H9 (cell line): ENCODE data around the gene ARID5A. TPM values are rescaled to one million over a fixed set of nuclear protein-coding genes. Genes with fewer than 3 reads are reported as not detected.

Experiments
- DNase-seq: peaks from one replicate; pipeline ENCODE4 v3.0.0-alpha.2; 2017
- H2AFZ ChIP-seq: one replicate; pipeline ENCODE4 v1.6.1; 2013; ENCODE audit warnings: mild to moderate bottlenecking, low read length, control low read depth, moderate library complexity
- H2AK5ac ChIP-seq: 2 replicates; pipeline ENCODE4 v1.6.1; 2013; ENCODE audit warnings: low read length, control low read depth, mixed read lengths; ENCODE audit not compliant: insufficient read length
- H2BK120ac ChIP-seq: one replicate; pipeline ENCODE4 v1.6.1; 2013; ENCODE audit warnings: low read depth, mild to moderate bottlenecking, low read length, control low read depth, inconsistent platforms; ENCODE audit not compliant: poor library complexity, severe bottlenecking
- H2BK12ac ChIP-seq: 2 replicates; pipeline ENCODE4 v1.6.1; 2013; ENCODE audit warnings: low read length, control low read depth, mixed read lengths, low read depth; ENCODE audit not compliant: insufficient read length
- H2BK15ac ChIP-seq: 2 replicates; pipeline ENCODE4 v1.6.1; 2013; ENCODE audit warnings: low read depth, low read length, control low read depth
- H2BK20ac ChIP-seq: one replicate; pipeline ENCODE4 v1.6.1; 2013; ENCODE audit warnings: low read depth, mild to moderate bottlenecking, low read length, control low read depth, inconsistent platforms; ENCODE audit not compliant: poor library complexity, severe bottlenecking
- H2BK5ac ChIP-seq: 2 replicates; pipeline ENCODE4 v1.6.1; 2013; ENCODE audit warnings: low read length, control low read depth, mixed read lengths; ENCODE audit not compliant: insufficient read length
- H3K14ac ChIP-seq: 2 replicates; pipeline ENCODE4 v1.6.1; 2013; ENCODE audit warnings: low read length, control low read depth; ENCODE audit not compliant: insufficient read depth
- H3K18ac ChIP-seq: 2 replicates; pipeline ENCODE4 v1.6.1; 2013; ENCODE audit warnings: low read depth, mild to moderate bottlenecking, mixed read lengths, low read length, control low read depth; ENCODE audit not compliant: insufficient read length
- H3K23ac ChIP-seq: 2 replicates; pipeline ENCODE4 v1.6.1; 2013; ENCODE audit warnings: low read length, control low read depth, mixed read lengths, low read depth; ENCODE audit not compliant: insufficient read length
- H3K23me2 ChIP-seq: 2 replicates; pipeline ENCODE4 v1.6.1; 2013; ENCODE audit warnings: low read depth, mild to moderate bottlenecking, mixed read lengths, low read length, control low read depth; ENCODE audit not compliant: insufficient read length, poor library complexity, severe bottlenecking
- H3K27ac ChIP-seq: 2 replicates; pipeline ENCODE4 v1.5.1; 2013; ENCODE audit warnings: low read length, control low read depth, mixed read lengths, low read depth; ENCODE audit not compliant: insufficient read length
- H3K27me3 ChIP-seq: 2 replicates; pipeline ENCODE4 v1.6.1; 2013; ENCODE audit warnings: low read length, control low read depth, inconsistent platforms; ENCODE audit not compliant: insufficient read depth
- H3K4ac ChIP-seq: 2 replicates; pipeline ENCODE4 v1.6.1; 2013; ENCODE audit warnings: low read depth, mild to moderate bottlenecking, control low read depth, inconsistent platforms, low read length, moderate library complexity
- H3K4me1 ChIP-seq: 2 replicates; pipeline ENCODE4 v1.6.1; 2013; ENCODE audit warnings: low read length, control low read depth, inconsistent platforms; ENCODE audit not compliant: insufficient read depth
- H3K4me2 ChIP-seq: 2 replicates; pipeline ENCODE4 v1.6.1; 2013; ENCODE audit warnings: low read length, control low read depth, mixed read lengths; ENCODE audit not compliant: insufficient read length, insufficient read depth
- H3K56ac ChIP-seq: 2 replicates; pipeline ENCODE4 v1.6.1; 2013; ENCODE audit warnings: low read depth, mild to moderate bottlenecking, mixed read lengths, low read length, control low read depth; ENCODE audit not compliant: insufficient read length
- H3K79me1 ChIP-seq: 2 replicates; pipeline ENCODE4 v1.6.1; 2013; ENCODE audit warnings: low read depth, mild to moderate bottlenecking, moderate library complexity, low read length, control low read depth, inconsistent platforms; ENCODE audit not compliant: insufficient read depth, poor library complexity, severe bottlenecking
- H3K79me2 ChIP-seq: 2 replicates; pipeline ENCODE4 v1.6.1; 2013; ENCODE audit warnings: low read length, control low read depth, inconsistent platforms; ENCODE audit not compliant: insufficient read depth
- H3K9ac ChIP-seq: 2 replicates; pipeline ENCODE4 v1.6.1; 2013; ENCODE audit warnings: low read length, control low read depth, mixed read lengths; ENCODE audit not compliant: insufficient read length; ENCODE audit errors: extremely low read depth
- H3K9me3 ChIP-seq: one replicate; pipeline ENCODE4 v1.6.1; 2013; ENCODE audit warnings: low read depth, low read length, inconsistent platforms; ENCODE audit not compliant: control insufficient read depth
- H3T11ph ChIP-seq: one replicate; pipeline ENCODE4 v1.6.1; 2013; ENCODE audit warnings: mild to moderate bottlenecking, low read length, control low read depth, inconsistent platforms
- H4K20me1 ChIP-seq: one replicate; pipeline ENCODE4 v1.6.1; 2013; ENCODE audit not compliant: control insufficient read depth, insufficient read length, insufficient read depth
- H4K5ac ChIP-seq: 2 replicates; pipeline ENCODE4 v1.6.1; 2013; ENCODE audit warnings: low read depth, mild to moderate bottlenecking, mixed read lengths, low read length, control low read depth; ENCODE audit not compliant: insufficient read length
- H4K8ac ChIP-seq: replicated peaks from 2 replicates; pipeline ENCODE4 v1.6.1; 2013; ENCODE audit warnings: low read length, control low read depth, mixed read lengths, low read depth; ENCODE audit not compliant: insufficient read length
- H4K91ac ChIP-seq: 2 replicates; pipeline ENCODE4 v1.6.1; 2013; ENCODE audit warnings: low read depth, mild to moderate bottlenecking, moderate library complexity, mixed read lengths, low read length, control low read depth; ENCODE audit not compliant: insufficient read length
- H3K27ac Mint-ChIP-seq, 3 experiments: 2 replicates in 2 of 3; 3 replicates in 1 of 3; pipeline ENCODE4 v1.8.0; 2020 to 2021; ENCODE audit warnings: mixed read lengths in 3 of 3, mild to moderate bottlenecking in 1 of 3, moderate library complexity in 1 of 3
- H3K27me3 Mint-ChIP-seq: 2 replicates; pipeline ENCODE4 v1.8.0; 2021; ENCODE audit warnings: low read depth, mild to moderate bottlenecking, moderate library complexity, mixed read lengths
- H3K36me3 Mint-ChIP-seq, 3 experiments: 2 replicates in 2 of 3; 3 replicates in 1 of 3; pipeline ENCODE4 v1.8.0; 2020 to 2021; ENCODE audit warnings: low read depth in 3 of 3, mixed read lengths in 3 of 3; ENCODE audit not compliant: insufficient read depth in 1 of 3
- H3K4me1 Mint-ChIP-seq, 2 experiments: 2 replicates each; pipeline ENCODE4 v1.8.0; 2020; ENCODE audit warnings: mixed read lengths in 2 of 2
- H3K4me3 Mint-ChIP-seq, 2 experiments: 2 replicates in 1 of 2; 3 replicates in 1 of 2; pipeline ENCODE4 v1.8.0; 2020 to 2021; ENCODE audit warnings: mild to moderate bottlenecking in 2 of 2, mixed read lengths in 2 of 2, moderate library complexity in 1 of 2
- H3K9me3 Mint-ChIP-seq, 2 experiments: 2 replicates in 1 of 2; 3 replicates in 1 of 2; pipeline ENCODE4 v1.8.0; 2020; ENCODE audit warnings: mild to moderate bottlenecking in 2 of 2, mixed read lengths in 2 of 2, moderate library complexity in 1 of 2
- CTCF ChIP-seq: fragments of 200-600 bp; sonication (generic); conservative IDR thresholded peaks from 3 replicates; pipeline ENCODE4 v1.8.0; 2021; ENCODE audit warnings: antibody characterized with exemption, mild to moderate bottlenecking
- WGBS: extraction: QIAGEN DNeasy Blood & Tissue Kit; methylation state at CpG from one replicate; pipeline ENCODE4 v1.1.7; 2013; ENCODE audit warnings: missing lambda C conversion rate, low lambda C conversion rate, mixed read lengths; ENCODE audit not compliant: insufficient read length; ENCODE audit errors: extremely low coverage; 5-methylcytosine and 5-hydroxymethylcytosine counted together
- total RNA-seq: library from RNA; stranded (reverse); gene quantifications from 2 replicates; pipeline ENCODE4 v1.2.1, GENCODE V29; 2021

The ARID5A gene
- total RNA-seq, 1 experiment from 2014 or later, result 4.5 TPM

DNA sequence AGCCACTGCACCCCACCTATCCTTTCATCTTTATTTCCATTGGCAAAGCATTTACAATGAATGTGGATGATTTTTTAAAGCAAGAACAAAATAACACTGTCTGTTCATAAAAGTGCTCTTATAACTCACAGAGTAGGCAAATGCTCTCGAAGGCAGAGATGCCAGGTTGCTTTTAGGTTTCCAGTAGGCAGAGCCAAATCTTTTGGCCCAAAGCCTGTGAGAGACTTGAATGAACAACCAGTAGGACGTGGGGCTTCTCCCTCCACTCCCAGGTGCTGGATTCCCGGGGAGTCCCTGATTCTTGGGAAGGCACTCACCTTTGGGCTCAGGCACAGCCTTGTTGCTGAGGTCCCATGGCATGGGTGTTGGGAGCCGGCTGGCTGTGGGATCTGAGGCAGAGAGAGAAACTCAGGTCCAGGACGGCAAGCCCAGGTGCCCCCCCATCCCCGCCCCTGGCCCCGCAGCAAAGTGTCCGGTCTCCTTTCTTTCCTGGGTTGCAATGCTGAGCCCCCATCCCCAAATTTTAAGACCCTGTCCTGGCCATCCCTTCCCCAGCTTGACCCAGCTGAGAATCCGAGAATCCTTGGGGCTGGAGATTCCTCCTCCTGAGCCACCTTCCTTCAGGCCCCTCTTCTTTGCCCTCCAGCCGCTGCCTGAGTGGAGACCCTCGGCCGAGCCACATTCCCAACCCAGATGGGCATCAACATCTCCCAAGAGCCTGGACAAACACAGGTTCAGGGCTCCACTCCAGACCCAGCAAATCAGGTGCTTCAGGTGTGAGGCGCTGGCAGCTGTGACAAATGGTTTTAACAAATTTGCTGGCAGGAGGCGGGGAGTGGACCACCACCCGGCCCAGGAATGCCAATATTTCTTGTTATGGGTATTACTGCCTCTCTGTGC lies 37.2 kb upstream of the ARID5A start:
- DNase-seq, result no peak
- Histone ChIP-seq H3K9ac (no peak overlapping the region), H3K4me2 (no peak overlapping the region), H3K4me1 (no peaks in the 10 kb centered on the region), H3K18ac (no peak overlapping the region), H3K27me3 (no peaks in the 10 kb centered on the region), H3K14ac (no peak overlapping the region), H3K79me2 (no peaks in the 10 kb centered on the region), H3K27ac (no peak overlapping the region), H3K9me3 (no peaks in the 10 kb centered on the region), H3K23ac (no peak overlapping the region), H2AFZ (no peak overlapping the region), H3K4ac (no peak overlapping the region), H3T11ph (no peak overlapping the region), H2BK15ac (no peak overlapping the region), H2BK12ac (no peak overlapping the region), H2BK120ac (no peak overlapping the region), H4K5ac (no peak overlapping the region), H2BK20ac (no peak overlapping the region), H4K20me1 (no peaks in the 10 kb centered on the region), H2AK5ac (no peak overlapping the region), H3K56ac (no peak overlapping the region), H3K79me1 (no peaks in the 10 kb centered on the region), H4K91ac (no peak overlapping the region), H2BK5ac (no peak overlapping the region), H3K23me2 (no peaks in the 10 kb centered on the region), H4K8ac (no peak overlapping the region)
- no CpG with 5 or more reads among the region's 15 CpGs for WGBS
- Mint-ChIP-seq H3K27ac (peak overlapping the region in 1 of 3 experiments; percentile 33; a peak in 1 of 7 replicates), H3K4me3 (no peak overlapping the region), H3K36me3 (no peaks in the 10 kb centered on the region; a peak in 1 of 7 replicates), H3K4me1 (peaks cover 6 to 17% of the 10 kb centered on the region in 2 experiments), H3K9me3 (peaks cover 8 to 10% of the 10 kb centered on the region in 2 experiments; a peak in 4 of 5 replicates), H3K27me3 (peaks cover 2% of the 10 kb centered on the region)
- TF ChIP-seq CTCF, result no peak
